Activated T-cell treated with anti-CD3 and anti-CD28 coated beads for 48 hours (primary cell): Measurements from ENCODE around the gene SPATS2.
"Not testable (repeated sequence)": the region's sequence is repeated elsewhere in the genome, so short reads cannot be mapped to it uniquely, and the experiment has no call there.

Experiments
- DNase-seq: peaks from one replicate; pipeline ENCODE4 v3.0.0-alpha.2; 2020; ENCODE audit warnings: low read depth

SPATS2 gene

GRCh38 chr12:49518914-49519573, 151.8 kb downstream of the SPATS2 start:
- DNase-seq = no peak

DNA sequence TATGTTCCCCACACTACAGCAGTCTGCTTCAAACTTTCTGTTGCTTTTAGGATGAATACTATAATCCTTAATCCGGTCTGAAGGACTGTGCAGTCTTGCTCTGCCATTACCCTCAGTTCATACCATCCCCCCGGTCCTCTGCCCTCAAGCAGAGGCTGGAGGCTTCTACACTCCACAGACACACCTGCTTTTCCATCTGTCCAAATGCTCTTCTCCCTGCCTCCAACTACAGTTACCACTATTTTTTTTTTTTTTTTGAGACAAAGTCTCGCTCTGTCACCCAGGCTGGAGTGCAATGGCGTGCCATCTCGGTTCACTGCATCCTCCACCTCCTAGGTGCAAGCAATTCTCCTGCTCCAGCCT, 152.3 kb downstream of the SPATS2 start:
- no peak for DNase-seq

DNA sequence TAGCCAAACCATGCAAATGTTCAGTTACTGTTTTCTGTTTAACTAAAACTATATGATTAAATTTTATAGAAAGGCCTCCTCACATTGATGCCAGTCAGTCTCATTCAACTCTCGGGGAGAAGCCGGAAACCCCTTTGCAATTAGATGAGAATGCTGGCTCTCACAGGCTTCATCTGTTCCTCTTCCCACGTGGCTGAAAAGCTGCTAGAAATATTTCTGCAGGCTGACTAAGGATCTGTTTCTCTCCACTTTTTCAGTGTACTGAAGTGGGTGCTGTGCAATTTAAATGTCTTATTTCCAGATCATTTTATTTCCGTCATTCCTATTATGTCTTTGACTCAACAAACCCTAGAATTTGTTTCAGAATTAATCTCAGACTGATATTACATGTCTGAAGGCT, 154.1 kb downstream of the SPATS2 start:
- DNase-seq = no peak

- no peak for DNase-seq
Measured at GRCh38 chr12:49524660-49525324, 157.5 kb downstream of the SPATS2 start.

DNA sequence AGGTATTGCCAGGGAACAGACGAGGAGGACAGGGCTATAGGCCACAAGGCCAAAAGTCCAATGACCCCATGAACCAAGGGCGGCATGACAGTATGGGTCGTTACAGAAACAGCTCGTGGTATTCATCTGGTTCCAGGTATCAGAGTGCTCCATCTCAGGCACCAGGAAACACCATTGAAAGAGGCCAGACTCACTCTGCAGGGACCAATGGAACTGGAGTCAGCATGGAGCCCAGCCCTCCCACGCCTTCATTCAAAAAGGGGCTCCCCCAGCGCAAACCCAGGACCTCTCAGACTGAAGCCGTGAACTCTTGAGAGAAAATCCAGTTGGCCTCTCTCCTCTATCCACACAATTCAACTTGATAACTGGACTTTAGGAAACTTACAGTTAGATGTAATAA, 158.7 kb downstream of the SPATS2 start:
- DNase-seq = no peak

DNA sequence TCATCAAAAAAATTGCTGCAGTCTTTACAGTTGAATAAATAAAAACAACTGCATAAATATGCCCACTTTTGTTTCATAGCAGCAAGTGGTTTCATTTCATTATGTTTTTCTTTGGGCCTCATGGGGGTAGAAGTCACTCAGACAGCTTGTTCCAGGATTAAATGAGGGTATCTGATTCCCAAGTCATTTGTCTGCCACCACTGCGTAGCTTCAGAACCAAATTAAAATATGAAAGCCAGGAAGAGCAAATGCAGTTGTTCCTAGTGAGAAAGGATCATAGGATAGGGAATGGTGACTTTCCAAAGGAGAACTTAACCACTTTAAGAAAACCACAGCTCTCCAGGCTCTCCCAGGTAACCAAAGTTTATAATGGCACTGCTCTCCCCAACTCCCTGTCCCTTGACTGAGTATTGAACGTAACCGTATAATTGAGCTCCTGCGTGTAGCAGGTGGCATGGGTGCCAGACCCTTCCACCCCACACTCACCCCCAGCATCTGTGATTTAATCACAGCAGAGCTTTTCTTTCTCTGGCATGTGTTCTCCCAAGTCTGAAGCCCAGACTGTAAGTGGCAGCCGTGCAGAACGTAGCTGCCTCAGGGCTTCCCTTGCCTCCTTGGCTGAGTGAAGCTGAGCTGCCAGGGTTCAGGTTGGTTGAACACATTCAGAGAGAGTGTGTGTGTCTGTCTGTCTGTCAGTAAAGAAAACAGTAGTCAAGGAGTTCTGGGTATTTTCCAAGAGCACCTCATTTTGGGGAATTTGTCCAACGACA, 160.3 kb downstream of the SPATS2 start:
- DNase-seq = no peak

DNA sequence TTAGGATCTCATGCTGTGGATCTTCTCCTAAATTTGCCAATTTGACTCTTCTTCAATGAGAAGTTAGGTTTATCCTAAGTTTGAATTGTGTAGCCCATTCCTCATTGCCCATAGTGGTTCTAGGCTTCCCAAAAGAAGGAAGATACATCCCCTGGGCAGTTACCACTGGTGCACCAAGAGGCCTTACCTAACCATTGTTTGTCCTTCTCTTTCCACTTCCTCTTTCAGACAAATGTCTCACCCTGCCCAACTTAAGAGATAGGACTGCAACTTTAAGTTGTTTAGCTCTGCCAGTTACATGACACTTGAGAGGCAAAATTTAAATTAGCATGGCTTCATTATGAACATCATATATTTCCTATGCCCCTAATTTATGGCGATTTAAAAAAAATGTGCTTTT, 162.2 kb downstream of the SPATS2 start:
- no peak for DNase-seq

DNA sequence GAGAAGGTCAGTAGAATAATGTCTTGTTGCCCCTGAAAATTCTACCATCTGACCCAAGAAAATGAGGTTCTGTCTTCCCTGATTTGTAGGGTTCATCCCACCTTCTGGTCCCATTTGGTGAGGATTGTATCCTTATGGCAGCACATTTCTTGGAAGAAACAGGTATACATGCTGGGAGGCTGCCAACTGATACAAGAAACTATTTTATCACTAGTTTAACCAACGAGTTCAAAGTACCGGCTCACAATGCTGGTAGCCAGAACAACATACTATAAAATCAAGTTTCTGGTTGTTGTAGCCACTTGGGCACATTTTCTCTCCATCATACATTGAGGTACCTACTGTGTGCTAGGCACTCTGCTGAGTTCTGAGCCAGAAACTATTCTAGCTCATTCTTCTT, 164.5 kb downstream of the SPATS2 start:
- DNase-seq = no peak

- DNase-seq = no peak
Measured at GRCh38 chr12:49533331-49533730, 166.1 kb downstream of the SPATS2 start.

GRCh38 chr12:49534122-49534521, 166.9 kb downstream of the SPATS2 start:
- DNase-seq = not testable (repeated sequence)

- DNase-seq = no peak
Measured at GRCh38 chr12:49534731-49535278, 167.5 kb downstream of the SPATS2 start.

DNA sequence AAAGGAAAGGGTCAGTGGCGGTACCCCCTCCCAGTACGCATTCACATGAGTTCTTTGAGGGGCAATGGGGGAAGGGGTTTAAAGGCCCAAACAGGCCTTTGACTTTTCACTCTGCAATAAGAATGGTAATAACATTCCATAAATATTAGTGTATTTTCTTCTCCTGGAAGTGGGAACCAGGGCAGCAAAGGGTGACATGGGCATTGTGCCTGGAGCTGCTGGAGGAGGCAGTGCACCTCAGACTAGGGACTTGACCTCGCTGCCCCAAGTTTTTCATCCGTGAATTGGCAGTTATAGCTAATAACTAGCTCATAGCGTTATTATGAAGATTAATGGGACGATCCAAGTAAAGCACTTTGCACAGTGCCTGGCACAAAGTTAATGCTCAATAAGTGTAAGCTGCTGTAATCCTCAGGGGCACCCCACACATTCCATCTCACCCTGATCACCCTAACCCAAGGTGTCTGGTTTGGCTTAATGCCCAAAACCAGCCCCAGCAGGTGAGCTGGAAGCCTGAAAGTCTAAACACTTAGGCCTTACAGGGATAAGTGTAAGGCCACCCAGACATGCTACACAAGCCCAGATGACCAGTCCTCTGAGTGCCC, 168.8 kb downstream of the SPATS2 start:
- DNase-seq = no peak

GRCh38 chr12:49536526-49537071, 169.3 kb downstream of the SPATS2 start:
- no peak for DNase-seq

- DNase-seq = no peak
Measured at GRCh38 chr12:49537231-49537751, 170.0 kb downstream of the SPATS2 start.

- DNase-seq = peak; percentile 24
Measured at GRCh38 chr12:49537752-49538509, 170.7 kb downstream of the SPATS2 start.

DNA sequence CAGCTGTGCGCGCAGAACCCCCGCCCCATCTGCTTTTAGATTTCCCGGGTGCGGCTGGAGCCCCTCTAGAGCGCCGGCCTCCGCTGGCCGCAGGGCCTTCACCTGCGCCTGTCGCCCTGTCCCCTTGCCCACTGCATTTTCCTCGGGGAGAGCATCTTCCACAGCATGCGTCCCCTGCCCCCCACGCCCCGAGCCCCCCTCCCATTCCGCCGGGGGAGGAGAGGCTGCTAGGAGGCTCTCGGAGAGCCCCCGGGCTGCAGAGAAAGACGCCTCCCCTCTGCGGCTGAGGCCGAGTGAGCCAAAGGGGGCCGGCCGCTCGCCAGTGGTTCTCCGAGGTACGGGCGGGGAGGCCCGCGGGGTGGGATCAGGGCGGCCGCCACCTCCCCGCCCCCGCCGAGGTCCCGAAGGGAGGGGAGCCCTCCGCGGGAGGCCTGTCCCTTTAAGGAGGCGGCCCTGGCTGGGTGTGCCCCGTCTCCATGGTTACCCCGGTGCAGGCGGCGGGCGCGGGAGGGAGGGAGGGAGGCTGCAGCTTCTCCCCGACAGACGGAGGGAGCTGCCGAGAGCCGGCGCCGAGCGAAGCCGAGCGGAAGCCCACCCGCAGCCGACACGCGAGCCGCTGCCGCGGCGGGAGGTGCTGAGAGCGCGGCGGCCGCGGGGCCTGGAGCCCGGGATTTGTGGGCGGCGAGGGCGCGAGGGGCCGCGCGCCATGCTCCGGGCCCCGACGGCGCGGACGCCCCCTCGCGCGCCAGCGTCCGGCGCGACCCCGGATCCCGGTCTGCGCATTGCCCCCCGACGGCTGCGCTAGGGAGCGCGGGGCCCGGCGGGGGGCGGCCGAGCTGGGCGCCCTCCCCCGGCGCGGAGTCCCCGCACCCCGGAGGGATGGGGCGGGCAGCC, 171.5 kb downstream of the SPATS2 start, which contains the start of gene KCNH3:
Gene KCNH3 (plus strand): TSS at position 521 of the 894 bp plus-strand sequence. CDS start 387 bp downstream, outside the sequence.
- peak; percentile 67 for DNase-seq

- no peak for DNase-seq
Measured at GRCh38 chr12:49539406-49540228, 172.4 kb downstream of the SPATS2 start.

GRCh38 chr12:49540229-49541139, 173.2 kb downstream of the SPATS2 start:
- no peak for DNase-seq
